Forelimb muscle (tissue), 1 donor: ENCODE results near the gene HBEGF. TPM values are rescaled to one million over a fixed set of nuclear protein-coding genes. Genes with fewer than 3 reads are reported as not detected.
A peak's percentile ranks its signal among the peaks of the same experiment; 100 is the strongest.

Experiments used
- DNase-seq: peaks from one replicate; pipeline ENCODE4 v3.0.0-alpha.2; 2013; ENCODE audit warnings: low read depth
- polyA plus RNA-seq: library from polyadenylated mRNA; unstranded; fragments of 120-200 nt; gene quantifications from one replicate; pipeline ENCODE4 v1.2.1, GENCODE V29; 2013; ENCODE audit not compliant: insufficient read length

Gene HBEGF, protein sequence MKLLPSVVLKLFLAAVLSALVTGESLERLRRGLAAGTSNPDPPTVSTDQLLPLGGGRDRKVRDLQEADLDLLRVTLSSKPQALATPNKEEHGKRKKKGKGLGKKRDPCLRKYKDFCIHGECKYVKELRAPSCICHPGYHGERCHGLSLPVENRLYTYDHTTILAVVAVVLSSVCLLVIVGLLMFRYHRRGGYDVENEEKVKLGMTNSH
- 25.8 TPM for polyA plus RNA-seq

GRCh38 chr5:140346348-140347221 is at the start of gene HBEGF:
Gene HBEGF (minus strand): TSS chr5:140346603. CDS start chr5:140346328, 275 bp downstream.
- no peak for DNase-seq

- no peak for DNase-seq
Measured at GRCh38 chr5:140393738-140394137, 47.3 kb upstream of the HBEGF start.

DNA sequence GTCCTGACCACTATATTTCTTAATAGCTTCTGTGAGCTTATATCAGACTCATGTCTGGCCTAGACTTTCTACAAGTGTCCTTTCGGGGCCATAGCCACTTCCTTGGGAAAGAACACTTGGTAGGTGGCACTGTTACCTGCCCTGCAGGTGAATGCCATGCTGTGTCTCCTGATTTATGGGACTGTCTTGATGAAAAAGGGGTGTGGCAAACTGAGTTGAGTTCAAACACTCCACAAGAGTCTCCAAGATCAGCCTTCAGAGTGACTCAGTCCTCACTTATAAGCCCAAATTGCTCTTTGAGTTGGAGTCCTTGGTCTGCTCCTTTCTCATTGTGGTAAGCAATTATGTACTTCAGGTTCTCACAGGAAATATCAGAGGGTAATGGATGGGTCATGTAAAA is 45.3 kb upstream of the HBEGF start:
- DNase-seq, result no peak

DNA sequence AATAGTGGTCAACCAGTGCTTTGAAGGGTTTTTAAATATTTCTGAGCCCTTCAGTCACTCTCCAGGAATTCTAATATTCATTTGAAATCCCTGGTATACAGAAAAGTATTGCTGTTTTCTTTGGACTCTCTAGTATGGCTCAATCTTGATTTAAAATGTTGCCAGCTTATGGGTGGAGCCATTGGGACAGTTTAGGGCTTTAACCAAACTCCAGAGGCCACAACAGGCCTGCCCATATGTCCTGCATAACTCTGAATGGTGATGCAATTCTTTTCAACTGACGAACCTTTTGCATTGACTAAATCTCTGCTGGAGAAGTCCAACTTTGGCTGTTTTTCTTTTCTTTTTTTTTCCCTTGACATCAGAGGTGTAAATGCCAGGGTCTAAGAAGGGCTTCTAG is 44.9 kb upstream of the HBEGF start:
- no peak for DNase-seq

GRCh38 chr5:140388052-140388451 is 41.6 kb upstream of the HBEGF start:
- no peak for DNase-seq

GRCh38 chr5:140383300-140383699 is 36.9 kb upstream of the HBEGF start:
- no peak for DNase-seq

DNA sequence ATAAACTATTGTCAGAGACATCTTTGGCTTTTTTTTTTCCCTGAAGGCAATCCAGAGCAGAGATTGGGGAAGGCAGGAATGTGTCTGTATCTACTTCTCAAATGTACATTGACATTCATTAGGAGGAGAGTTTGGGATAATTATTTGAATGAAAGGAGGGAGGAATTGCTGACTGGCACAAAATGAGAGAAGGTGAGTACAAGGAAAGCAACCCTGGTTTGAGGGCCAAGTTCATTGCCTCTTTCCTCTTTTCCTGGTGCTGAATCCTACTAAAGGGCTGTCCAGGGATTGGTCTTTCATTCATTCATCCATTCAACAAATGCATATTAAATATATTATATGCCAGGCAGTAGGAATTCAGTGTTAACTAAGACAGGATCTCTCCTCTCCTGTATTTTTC is 36.5 kb upstream of the HBEGF start:
- DNase-seq, result no peak

GRCh38 chr5:140381972-140382371 is 35.6 kb upstream of the HBEGF start:
- DNase-seq, result no peak

GRCh38 chr5:140381351-140381750 is 34.9 kb upstream of the HBEGF start:
- no peak for DNase-seq

DNA sequence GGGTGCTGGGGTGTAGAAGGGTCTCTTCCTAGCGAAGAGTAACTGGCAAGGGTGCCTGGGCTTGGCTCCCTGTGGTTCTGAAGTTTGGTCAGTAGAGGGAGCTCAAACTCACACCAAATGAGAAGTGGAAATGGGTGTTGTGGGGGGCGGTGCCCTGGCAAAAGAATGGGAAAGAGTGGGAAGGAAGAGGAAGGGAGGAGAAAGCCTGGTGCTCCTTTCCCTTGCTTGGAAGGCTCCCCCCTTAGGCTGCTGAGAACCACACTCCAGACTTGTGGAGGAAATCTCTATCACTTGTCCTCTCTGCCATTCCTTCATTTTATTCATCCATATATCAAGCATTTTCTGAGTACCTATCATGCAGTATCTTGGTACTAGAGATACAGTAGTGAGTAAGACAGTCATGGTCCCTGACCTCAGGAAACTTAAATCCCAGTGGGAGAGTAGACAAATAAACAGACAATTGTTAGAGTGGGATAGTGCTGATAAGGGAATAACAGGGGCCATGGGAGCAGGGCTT is 26.6 kb upstream of the HBEGF start:
- peak; percentile 34 for DNase-seq

DNA sequence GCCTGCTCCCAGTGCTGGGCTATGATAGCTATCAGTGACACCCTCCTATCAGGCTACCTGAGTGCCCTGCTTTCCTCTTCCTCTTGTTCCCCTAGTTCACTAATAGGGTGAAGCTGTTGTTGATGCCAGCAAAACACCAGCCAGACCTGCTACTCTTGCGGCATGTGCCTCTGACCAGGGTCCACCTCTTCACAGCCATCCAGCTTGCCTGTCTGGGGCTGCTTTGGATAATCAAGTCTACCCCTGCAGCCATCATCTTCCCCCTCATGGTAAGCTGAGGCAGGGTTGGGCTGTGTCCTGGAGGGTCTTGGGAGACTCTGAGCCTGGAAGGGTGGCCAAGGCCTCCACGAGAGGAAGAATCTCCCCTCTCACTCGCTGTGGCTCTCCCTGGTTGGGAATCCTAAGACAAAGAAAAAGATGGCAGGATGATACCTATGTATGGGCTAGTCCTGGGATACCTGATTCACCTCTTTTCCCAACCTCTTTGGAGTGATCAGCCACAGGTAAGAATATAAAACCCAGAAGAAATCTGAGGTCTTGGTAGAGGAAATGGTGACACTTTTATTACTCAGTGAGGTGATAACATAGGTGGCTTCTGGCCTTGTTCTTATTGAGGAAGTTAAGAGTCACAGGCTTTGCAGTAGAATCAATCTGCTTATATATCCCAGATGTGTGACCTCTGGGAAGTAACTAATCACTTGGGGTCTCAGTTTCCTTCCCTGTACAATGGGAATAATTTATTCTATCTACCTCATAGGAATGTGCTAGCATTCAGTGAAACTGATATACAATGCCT is 25.2 kb upstream of the HBEGF start:
- no peak for DNase-seq

GRCh38 chr5:140367256-140368013 is 21.0 kb upstream of the HBEGF start:
- DNase-seq, result no peak

DNA sequence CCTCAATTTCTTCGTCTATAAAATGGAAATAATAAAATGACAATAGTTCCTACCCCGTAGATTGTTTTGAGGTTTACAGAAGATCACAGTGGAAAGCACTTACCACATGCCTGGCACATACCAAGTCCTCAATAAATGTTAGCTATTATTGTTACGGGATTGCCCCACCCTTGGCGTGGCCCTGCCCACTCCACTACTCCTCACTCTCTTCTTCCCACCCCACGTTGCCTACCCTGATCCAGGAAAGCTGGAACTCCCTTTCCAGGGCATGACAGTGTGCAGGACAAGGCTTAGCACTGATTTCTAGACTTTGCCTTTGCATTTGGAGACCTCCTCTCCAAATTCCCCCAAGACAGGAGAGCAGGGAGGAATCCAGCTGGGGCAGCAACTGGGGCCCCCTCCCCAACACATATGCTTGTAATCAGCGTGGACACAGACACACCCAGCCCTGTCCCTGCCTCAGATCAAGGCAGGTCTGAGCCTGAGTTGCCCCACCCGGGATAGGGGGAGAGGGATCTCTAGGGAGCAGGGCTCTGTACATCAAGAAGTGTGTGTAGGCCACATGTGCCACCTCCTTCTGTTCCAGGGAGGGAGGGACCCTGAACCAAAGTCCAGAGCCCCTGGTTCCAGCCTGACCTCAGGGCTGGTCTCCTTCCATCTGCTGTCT is 20.3 kb upstream of the HBEGF start:
- no peak for DNase-seq

DNA sequence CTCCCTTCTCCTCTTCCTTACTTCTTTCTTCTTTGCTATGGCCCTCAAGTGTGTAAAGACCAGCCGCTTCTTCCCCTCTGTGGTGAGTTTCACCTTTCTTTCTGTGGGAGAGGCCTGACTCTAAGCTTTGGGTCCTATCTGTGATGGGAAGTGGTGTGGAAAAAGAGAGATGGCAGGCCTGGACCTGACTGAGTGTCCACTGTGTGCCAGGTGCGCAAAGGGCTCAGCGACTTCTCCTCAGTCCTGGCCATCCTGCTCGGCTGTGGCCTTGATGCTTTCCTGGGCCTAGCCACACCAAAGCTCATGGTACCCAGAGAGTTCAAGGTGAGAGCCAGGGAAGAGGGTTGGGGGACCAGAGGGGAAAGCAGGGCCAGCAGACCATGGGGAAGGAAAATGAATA is 19.5 kb upstream of the HBEGF start:
- no peak for DNase-seq

DNA sequence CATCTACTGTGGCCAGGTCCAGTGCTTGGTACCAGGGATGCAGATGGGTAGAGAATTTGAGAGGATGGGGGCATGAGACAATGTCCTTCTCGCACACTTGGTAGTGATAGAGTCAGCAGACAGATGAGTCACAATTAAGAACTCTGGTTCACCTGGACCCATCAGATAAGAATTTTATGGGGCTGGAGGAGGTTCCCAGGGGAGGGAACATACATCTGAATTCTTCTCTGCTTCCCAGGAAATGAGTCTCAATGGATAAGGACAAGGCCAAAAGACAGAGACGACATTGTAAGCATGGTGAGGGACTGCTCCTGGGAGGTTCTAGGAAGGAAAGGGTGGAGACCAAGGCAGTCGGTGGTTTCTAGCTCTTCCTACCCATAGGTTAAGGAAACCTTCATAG is 18.9 kb upstream of the HBEGF start:
- DNase-seq, result no peak

GRCh38 chr5:140364472-140364765 is 18.0 kb upstream of the HBEGF start:
- no peak for DNase-seq

- DNase-seq, result no peak
Measured at GRCh38 chr5:140363631-140364471, 17.4 kb upstream of the HBEGF start.

- no peak for DNase-seq
Measured at GRCh38 chr5:140362875-140363630, 16.6 kb upstream of the HBEGF start.

- no peak for DNase-seq
Measured at GRCh38 chr5:140362311-140362710, 15.9 kb upstream of the HBEGF start.
